ENCODE results near the gene SLCO4C1.
A peak's percentile ranks its signal among the peaks of the same experiment; 100 is the strongest.

The SLCO4C1 gene

GRCh38 chr5:102231693-102232619 lies 64.1 kb downstream of the SLCO4C1 start:
- H3K4ac ChIP-seq (ENCODE audit: low read depth, low read length) = no peak overlapping the region
- no peaks in the 10 kb centered on the region for H3K36me3 ChIP-seq (ENCODE audit: control insufficient read depth, insufficient read depth, low read length)
- H3K27ac ChIP-seq (ENCODE audit: low read depth, low read length) = no peak overlapping the region
- no peak overlapping the region for H3K4me2 ChIP-seq (ENCODE audit: low read length)
- H4K8ac ChIP-seq (ENCODE audit: low read depth, low read length) = no peak overlapping the region
- no CpG with 5 or more reads among the region's 7 CpGs for WGBS (ENCODE audit: extremely low coverage, insufficient coverage, low lambda C conversion rate)
- no peaks in the 10 kb centered on the region for H3K79me2 ChIP-seq (ENCODE audit: control insufficient read depth, insufficient read depth, low read length)
- no peak overlapping the region for H3K56ac ChIP-seq (ENCODE audit: low read length)
- H3K9ac ChIP-seq (ENCODE audit: low read length) = no peak overlapping the region
- H3K27me3 ChIP-seq (ENCODE audit: insufficient read depth, low read length, poor library complexity) = no peaks in the 10 kb centered on the region
- no peak overlapping the region for H3K4me3 ChIP-seq (ENCODE audit: low read length)
- no peak overlapping the region for H2BK5ac ChIP-seq (ENCODE audit: low read length)
- no peak for DNase-seq
- H3K23ac ChIP-seq (ENCODE audit: low read length) = no peak overlapping the region
- no peak overlapping the region for H2AK5ac ChIP-seq (ENCODE audit: low read length)
- H2BK120ac ChIP-seq (ENCODE audit: low read depth, low read length) = no peak overlapping the region
- no peak overlapping the region for H3K18ac ChIP-seq (ENCODE audit: low read length)
- H2BK15ac ChIP-seq (replicated peaks; ENCODE audit: low read depth) = no peak overlapping the region
- no peaks in the 10 kb centered on the region for H3K4me1 ChIP-seq (ENCODE audit: control insufficient read depth, low read depth, low read length)
- H3K79me1 ChIP-seq (ENCODE audit: low read length) = no peaks in the 10 kb centered on the region
- no peak overlapping the region for H4K5ac ChIP-seq (ENCODE audit: low read length)

- Histone ChIP-seq H3K18ac (ENCODE audit: low read length) (no peak overlapping the region), H2BK5ac (ENCODE audit: low read length) (no peak overlapping the region), H3K9ac (ENCODE audit: low read length) (no peak overlapping the region), H3K4me1 (ENCODE audit: control insufficient read depth, low read depth, low read length) (no peaks in the 10 kb centered on the region), H3K36me3 (ENCODE audit: control insufficient read depth, insufficient read depth, low read length) (no peaks in the 10 kb centered on the region), H2BK120ac (ENCODE audit: low read depth, low read length) (no peak overlapping the region), H2AK5ac (ENCODE audit: low read length) (no peak overlapping the region), H4K5ac (ENCODE audit: low read length) (no peak overlapping the region), H3K79me1 (ENCODE audit: low read length) (no peaks in the 10 kb centered on the region), H3K4me2 (ENCODE audit: low read length) (no peak overlapping the region), H3K56ac (ENCODE audit: low read length) (no peak overlapping the region), H4K8ac (ENCODE audit: low read depth, low read length) (no peak overlapping the region), H3K23ac (ENCODE audit: low read length) (no peak overlapping the region), H3K4me3 (ENCODE audit: low read length) (no peak overlapping the region), H3K27ac (ENCODE audit: low read depth, low read length) (no peak overlapping the region), H3K4ac (ENCODE audit: low read depth, low read length) (no peak overlapping the region), H2BK15ac (replicated peaks; ENCODE audit: low read depth) (no peak overlapping the region), H3K79me2 (ENCODE audit: control insufficient read depth, insufficient read depth, low read length) (no peaks in the 10 kb centered on the region), H3K27me3 (ENCODE audit: insufficient read depth, low read length, poor library complexity) (no peaks in the 10 kb centered on the region)
- DNase-seq = no peak
- whole genome bisulfite sequencing (ENCODE audit: extremely low coverage, insufficient coverage, low lambda C conversion rate) = no CpG with 5 or more reads among the region's 1 CpG
Observed at GRCh38 chr5:102229685-102230084, 66.4 kb downstream of the SLCO4C1 start.

GRCh38 chr5:102226321-102226720 lies 69.8 kb downstream of the SLCO4C1 start:
- Histone ChIP-seq H3K36me3 (ENCODE audit: control insufficient read depth, insufficient read depth, low read length) (no peaks in the 10 kb centered on the region), H3K18ac (ENCODE audit: low read length) (no peak overlapping the region), H3K4me2 (ENCODE audit: low read length) (no peak overlapping the region), H4K8ac (ENCODE audit: low read depth, low read length) (no peak overlapping the region), H2BK15ac (replicated peaks; ENCODE audit: low read depth) (no peak overlapping the region), H3K79me2 (ENCODE audit: control insufficient read depth, insufficient read depth, low read length) (no peaks in the 10 kb centered on the region), H3K23ac (ENCODE audit: low read length) (no peak overlapping the region), H2BK120ac (ENCODE audit: low read depth, low read length) (no peak overlapping the region), H3K4me1 (ENCODE audit: control insufficient read depth, low read depth, low read length) (no peaks in the 10 kb centered on the region), H3K4ac (ENCODE audit: low read depth, low read length) (no peak overlapping the region), H3K4me3 (ENCODE audit: low read length) (no peak overlapping the region), H2BK5ac (ENCODE audit: low read length) (no peak overlapping the region), H4K5ac (ENCODE audit: low read length) (no peak overlapping the region), H3K56ac (ENCODE audit: low read length) (no peak overlapping the region), H2AK5ac (ENCODE audit: low read length) (no peak overlapping the region), H3K27me3 (ENCODE audit: insufficient read depth, low read length, poor library complexity) (no peaks in the 10 kb centered on the region), H3K79me1 (ENCODE audit: low read length) (no peaks in the 10 kb centered on the region), H3K9ac (ENCODE audit: low read length) (no peak overlapping the region), H3K27ac (ENCODE audit: low read depth, low read length) (no peak overlapping the region)
- WGBS (ENCODE audit: extremely low coverage, insufficient coverage, low lambda C conversion rate) = no CpG with 5 or more reads among the region's 1 CpG
- DNase-seq = peak; percentile 62

GRCh38 chr5:102223542-102224477 lies 72.3 kb downstream of the SLCO4C1 start:
- DNase-seq = peak; percentile 57
- Histone ChIP-seq H3K4me1 (ENCODE audit: control insufficient read depth, low read depth, low read length) (no peaks in the 10 kb centered on the region), H3K27ac (ENCODE audit: low read depth, low read length) (no peak overlapping the region), H3K9ac (ENCODE audit: low read length) (no peak overlapping the region), H3K56ac (ENCODE audit: low read length) (no peak overlapping the region), H3K27me3 (ENCODE audit: insufficient read depth, low read length, poor library complexity) (no peaks in the 10 kb centered on the region), H3K36me3 (ENCODE audit: control insufficient read depth, insufficient read depth, low read length) (no peaks in the 10 kb centered on the region), H2BK120ac (ENCODE audit: low read depth, low read length) (no peak overlapping the region), H3K4me2 (ENCODE audit: low read length) (no peak overlapping the region), H3K79me1 (ENCODE audit: low read length) (no peaks in the 10 kb centered on the region), H3K4me3 (ENCODE audit: low read length) (no peak overlapping the region), H3K18ac (ENCODE audit: low read length) (no peak overlapping the region), H3K79me2 (ENCODE audit: control insufficient read depth, insufficient read depth, low read length) (no peaks in the 10 kb centered on the region), H2AK5ac (ENCODE audit: low read length) (no peak overlapping the region), H4K8ac (ENCODE audit: low read depth, low read length) (no peak overlapping the region), H2BK5ac (ENCODE audit: low read length) (no peak overlapping the region), H2BK15ac (replicated peaks; ENCODE audit: low read depth) (no peak overlapping the region), H3K23ac (ENCODE audit: low read length) (no peak overlapping the region), H4K5ac (ENCODE audit: low read length) (no peak overlapping the region), H3K4ac (ENCODE audit: low read depth, low read length) (no peak overlapping the region)
- WGBS (ENCODE audit: extremely low coverage, insufficient coverage, low lambda C conversion rate) = no CpG with 5 or more reads among the region's 6 CpGs

- Histone ChIP-seq H2BK120ac (ENCODE audit: low read depth, low read length) (no peak overlapping the region), H3K79me1 (ENCODE audit: low read length) (no peaks in the 10 kb centered on the region), H3K36me3 (ENCODE audit: control insufficient read depth, insufficient read depth, low read length) (no peaks in the 10 kb centered on the region), H2BK15ac (replicated peaks; ENCODE audit: low read depth) (no peak overlapping the region), H2BK5ac (ENCODE audit: low read length) (no peak overlapping the region), H3K9ac (ENCODE audit: low read length) (no peak overlapping the region), H3K56ac (ENCODE audit: low read length) (no peak overlapping the region), H3K79me2 (ENCODE audit: control insufficient read depth, insufficient read depth, low read length) (no peaks in the 10 kb centered on the region), H3K4ac (ENCODE audit: low read depth, low read length) (no peak overlapping the region), H3K4me3 (ENCODE audit: low read length) (no peak overlapping the region), H4K5ac (ENCODE audit: low read length) (no peak overlapping the region), H4K8ac (ENCODE audit: low read depth, low read length) (no peak overlapping the region), H3K18ac (ENCODE audit: low read length) (no peak overlapping the region), H3K23ac (ENCODE audit: low read length) (no peak overlapping the region), H3K4me1 (ENCODE audit: control insufficient read depth, low read depth, low read length) (no peaks in the 10 kb centered on the region), H3K27me3 (ENCODE audit: insufficient read depth, low read length, poor library complexity) (no peaks in the 10 kb centered on the region), H3K4me2 (ENCODE audit: low read length) (no peak overlapping the region), H2AK5ac (ENCODE audit: low read length) (no peak overlapping the region), H3K27ac (ENCODE audit: low read depth, low read length) (no peak overlapping the region)
- no peak for DNase-seq
Observed at GRCh38 chr5:102222772-102223171, 73.3 kb downstream of the SLCO4C1 start.

Data from mesendoderm (in vitro differentiated cells).